Breast epithelium (tissue), 3 donors: ENCODE results near the gene ELAC2.

Source experiments
- POLR2A ChIP-seq: fragments of 450-650 bp; IDR thresholded peaks from one replicate; pipeline ENCODE4 v1.6.1; 2016; ENCODE audit warnings: antibody characterized with exemption, mild to moderate bottlenecking, moderate library complexity
- POLR2AphosphoS5 ChIP-seq, 3 donors: sonication (generic); formaldehyde crosslinking; IDR thresholded peaks; one replicate each; pipeline ENCODE4 v1.6.1; 2017; ENCODE audit warnings: antibody characterized with exemption in 3 of 3
- TF ChIP-seq, protein P1 (sequence below), 3 donors: fragments of 450-650 bp; IDR thresholded peaks; one replicate each; pipeline ENCODE4 v1.5.1; 2016 to 2017; ENCODE audit warnings: antibody characterized with exemption in 3 of 3, mild to moderate bottlenecking in 3 of 3, moderate library complexity in 3 of 3

DNA sequence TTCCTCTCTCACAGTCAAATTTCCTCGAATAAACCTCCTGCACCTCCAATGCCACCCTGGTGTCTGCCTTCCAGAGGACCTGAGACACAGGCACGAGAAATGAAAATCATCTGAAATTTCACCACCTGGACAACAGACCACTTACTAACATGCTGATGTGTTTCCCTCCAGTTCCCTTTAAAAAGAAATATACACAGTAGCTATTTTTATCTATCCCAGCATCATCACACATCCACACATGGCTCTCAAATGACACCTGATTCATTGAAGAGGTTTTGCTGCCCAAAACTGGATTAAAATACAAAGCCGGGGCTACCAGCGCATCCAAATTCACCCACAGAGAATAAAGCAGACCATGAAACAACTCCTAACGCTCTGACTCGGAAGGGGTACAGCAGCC, 13.9 kb downstream of the ELAC2 start:
- TF ChIP-seq, protein P1, sequence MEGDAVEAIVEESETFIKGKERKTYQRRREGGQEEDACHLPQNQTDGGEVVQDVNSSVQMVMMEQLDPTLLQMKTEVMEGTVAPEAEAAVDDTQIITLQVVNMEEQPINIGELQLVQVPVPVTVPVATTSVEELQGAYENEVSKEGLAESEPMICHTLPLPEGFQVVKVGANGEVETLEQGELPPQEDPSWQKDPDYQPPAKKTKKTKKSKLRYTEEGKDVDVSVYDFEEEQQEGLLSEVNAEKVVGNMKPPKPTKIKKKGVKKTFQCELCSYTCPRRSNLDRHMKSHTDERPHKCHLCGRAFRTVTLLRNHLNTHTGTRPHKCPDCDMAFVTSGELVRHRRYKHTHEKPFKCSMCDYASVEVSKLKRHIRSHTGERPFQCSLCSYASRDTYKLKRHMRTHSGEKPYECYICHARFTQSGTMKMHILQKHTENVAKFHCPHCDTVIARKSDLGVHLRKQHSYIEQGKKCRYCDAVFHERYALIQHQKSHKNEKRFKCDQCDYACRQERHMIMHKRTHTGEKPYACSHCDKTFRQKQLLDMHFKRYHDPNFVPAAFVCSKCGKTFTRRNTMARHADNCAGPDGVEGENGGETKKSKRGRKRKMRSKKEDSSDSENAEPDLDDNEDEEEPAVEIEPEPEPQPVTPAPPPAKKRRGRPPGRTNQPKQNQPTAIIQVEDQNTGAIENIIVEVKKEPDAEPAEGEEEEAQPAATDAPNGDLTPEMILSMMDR (IDR thresholded peaks at IDR 0.05), result no peak
- TF ChIP-seq POLR2A (no peak), POLR2AphosphoS5 (IDR thresholded peaks at IDR 0.05) (no peak)
